Fibroblast of pulmonary artery (primary cell): ENCODE measurements around the gene KCNIP4.

ENCODE experiments used
- DNase-seq: peaks from one replicate; pipeline ENCODE4 v3.0.0-alpha.2; 2010; ENCODE audit warnings: low read depth
- H3K4me3 ChIP-seq: replicated peaks from 2 replicates; pipeline ENCODE4 v1.5.1; 2011; ENCODE audit warnings: low read depth, mild to moderate bottlenecking, control low read depth, low read length, moderate library complexity
- TF ChIP-seq, protein P1 (sequence below): IDR thresholded peaks from 2 replicates; pipeline ENCODE4 v1.5.1; 2011; ENCODE audit warnings: mild to moderate bottlenecking, control low read depth, low read length, inconsistent platforms; ENCODE audit errors: missing control alignments

Gene KCNIP4

DNA sequence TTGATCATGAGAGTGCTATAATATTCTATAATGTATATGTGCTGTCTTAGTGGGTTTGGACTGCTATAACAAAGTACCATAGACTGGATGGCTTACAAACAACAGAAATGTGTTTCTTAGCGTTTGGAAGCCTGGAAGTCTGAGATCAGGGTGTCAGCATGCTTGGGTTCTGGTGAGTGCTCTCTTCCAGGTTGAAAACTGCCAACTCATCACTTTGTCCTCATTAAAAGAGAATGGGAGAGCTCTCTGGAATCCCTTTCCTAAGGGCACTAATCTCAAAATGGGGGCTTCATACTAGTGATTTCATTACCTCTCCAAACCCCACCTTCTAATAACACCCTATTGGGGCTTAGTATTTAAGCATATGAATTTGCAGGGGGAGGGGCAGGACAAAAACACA is 33.5 kb upstream of the KCNIP4 start:
- H3K4me3 ChIP-seq: no peak overlapping the region
- no peak for DNase-seq
- TF ChIP-seq, protein P1, sequence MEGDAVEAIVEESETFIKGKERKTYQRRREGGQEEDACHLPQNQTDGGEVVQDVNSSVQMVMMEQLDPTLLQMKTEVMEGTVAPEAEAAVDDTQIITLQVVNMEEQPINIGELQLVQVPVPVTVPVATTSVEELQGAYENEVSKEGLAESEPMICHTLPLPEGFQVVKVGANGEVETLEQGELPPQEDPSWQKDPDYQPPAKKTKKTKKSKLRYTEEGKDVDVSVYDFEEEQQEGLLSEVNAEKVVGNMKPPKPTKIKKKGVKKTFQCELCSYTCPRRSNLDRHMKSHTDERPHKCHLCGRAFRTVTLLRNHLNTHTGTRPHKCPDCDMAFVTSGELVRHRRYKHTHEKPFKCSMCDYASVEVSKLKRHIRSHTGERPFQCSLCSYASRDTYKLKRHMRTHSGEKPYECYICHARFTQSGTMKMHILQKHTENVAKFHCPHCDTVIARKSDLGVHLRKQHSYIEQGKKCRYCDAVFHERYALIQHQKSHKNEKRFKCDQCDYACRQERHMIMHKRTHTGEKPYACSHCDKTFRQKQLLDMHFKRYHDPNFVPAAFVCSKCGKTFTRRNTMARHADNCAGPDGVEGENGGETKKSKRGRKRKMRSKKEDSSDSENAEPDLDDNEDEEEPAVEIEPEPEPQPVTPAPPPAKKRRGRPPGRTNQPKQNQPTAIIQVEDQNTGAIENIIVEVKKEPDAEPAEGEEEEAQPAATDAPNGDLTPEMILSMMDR: no peak

DNA sequence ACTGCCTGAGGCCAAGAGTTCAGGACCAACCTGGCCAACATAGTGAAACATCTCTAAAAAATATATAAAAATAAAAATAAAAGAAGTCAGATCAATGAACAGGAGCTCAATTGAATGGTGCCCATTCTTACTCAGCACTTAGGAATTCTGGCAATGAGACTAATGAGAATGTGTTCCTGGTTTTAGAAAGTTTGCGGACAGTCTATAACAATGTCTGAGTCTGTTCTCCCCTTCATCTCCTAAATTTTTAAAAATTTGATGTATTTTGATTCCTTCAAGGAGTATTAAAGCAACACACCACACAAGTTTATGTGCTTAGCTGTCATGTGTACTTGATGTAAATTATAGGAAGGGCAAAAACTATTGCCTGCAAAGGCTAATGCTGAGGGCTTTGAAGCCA is 30.6 kb upstream of the KCNIP4 start:
- no peak for DNase-seq
- TF ChIP-seq, protein P1: no peak
- no peak overlapping the region for H3K4me3 ChIP-seq

DNA sequence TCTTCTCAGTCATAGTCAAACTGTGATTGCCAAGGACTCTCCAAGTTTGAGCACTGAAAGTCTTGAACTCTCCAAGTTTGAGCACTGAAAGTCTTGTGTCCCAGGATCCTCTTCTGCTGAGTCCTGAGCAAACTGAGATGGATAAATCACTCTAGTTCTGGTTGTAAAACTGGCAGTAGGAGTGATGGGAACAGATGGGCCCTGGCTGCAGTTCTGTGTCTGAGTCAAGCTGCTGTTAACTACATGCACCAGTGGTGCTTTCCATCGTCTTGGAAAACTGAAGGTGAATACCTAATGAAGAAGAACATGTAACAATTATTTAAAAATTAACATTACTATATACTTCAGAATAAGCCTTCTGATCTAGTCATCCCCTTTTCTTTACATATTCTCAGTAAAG is 27.6 kb upstream of the KCNIP4 start:
- no peak for DNase-seq
- TF ChIP-seq, protein P1: no peak
- no peak overlapping the region for H3K4me3 ChIP-seq

DNA sequence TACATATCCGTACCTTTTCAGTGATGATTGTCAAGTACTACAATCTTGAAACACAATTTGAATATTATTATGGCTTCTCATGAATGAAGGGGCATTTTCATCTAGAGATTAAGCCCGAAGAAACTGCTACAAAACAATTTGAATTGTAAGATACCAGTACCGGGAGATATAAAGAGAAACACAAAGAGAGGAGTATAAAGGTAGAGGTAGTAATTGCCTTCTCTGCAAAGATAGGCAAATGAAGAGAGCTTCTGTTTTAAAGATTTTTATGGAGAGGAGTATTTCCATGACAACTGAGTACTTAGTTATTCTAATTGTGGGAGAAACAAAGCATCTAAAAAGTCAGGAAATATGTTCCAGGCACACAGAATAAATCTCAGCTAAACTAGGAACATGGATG is 25.3 kb upstream of the KCNIP4 start:
- TF ChIP-seq, protein P1: no peak
- DNase-seq: no peak
- no peak overlapping the region for H3K4me3 ChIP-seq

DNA sequence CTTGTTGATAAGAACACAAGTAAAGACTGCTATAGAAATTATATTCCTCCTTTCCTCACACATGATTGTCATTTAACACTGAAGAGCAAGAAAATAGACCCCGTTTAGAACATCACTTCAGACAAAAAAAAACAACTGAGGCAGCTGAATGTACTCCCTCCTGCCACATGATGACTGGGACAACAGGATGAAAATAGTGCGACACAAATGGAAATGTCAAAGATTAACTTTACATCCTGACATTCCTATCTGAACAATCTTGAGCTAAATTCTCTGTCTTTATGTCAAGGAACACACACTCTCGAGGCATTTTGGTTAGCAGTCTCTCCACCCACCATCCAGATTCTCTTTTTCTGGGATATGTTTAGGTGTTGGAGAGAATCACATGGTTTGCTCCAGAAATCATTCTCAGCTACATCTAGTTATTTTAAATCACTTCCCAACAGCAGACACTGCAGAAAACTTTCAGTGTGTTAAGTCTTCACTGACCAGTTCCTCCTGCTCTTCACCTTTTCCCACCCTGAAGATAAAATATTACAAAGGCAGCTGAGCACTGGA is 16.3 kb upstream of the KCNIP4 start:
- TF ChIP-seq, protein P1: no peak
- no peak for DNase-seq
- H3K4me3 ChIP-seq: no peak overlapping the region

DNA sequence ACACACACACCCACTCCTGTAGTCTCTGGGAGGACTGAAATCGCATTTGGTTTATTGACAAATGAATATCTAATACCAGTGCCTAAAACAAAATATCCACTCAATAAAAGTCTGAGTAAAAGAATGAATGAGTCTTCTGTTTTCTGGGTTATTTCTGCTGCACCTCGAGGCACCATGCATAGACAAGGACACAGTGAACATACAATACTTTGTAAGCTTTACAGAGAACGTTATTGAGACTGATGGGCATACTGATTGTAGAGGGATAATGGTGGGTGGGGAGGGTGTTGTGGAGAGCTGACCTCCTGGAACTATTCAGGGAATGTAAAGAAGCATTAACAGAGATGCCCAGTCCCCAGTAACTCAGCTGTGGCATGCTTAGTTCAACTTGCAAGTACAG is 14.1 kb upstream of the KCNIP4 start:
- no peak overlapping the region for H3K4me3 ChIP-seq
- DNase-seq: no peak
- TF ChIP-seq, protein P1: no peak

DNA sequence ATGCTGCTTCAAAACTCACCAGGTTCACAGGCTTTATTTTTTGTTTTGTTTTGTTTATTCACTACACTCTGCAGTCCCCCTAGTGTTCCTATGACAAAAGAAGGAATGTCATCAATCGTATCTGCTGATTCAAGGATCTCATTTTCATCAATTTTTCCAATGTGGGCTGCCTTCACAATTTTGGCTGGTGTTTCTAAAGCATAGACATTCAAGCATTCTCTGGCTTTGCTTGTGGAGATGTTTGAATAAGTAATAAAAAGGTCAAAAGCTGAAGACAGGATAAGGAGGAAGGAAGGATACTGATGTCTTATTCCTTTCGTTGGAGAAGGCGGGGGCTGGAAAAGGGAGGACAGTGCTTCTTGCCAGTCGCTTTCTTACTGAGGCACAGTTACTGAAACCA is 12.2 kb upstream of the KCNIP4 start:
- H3K4me3 ChIP-seq: no peak overlapping the region
- DNase-seq: no peak
- TF ChIP-seq, protein P1: no peak
